HEK293T (cell line): ENCODE measurements around the gene ASPDH.

Experiments used
- ARNT ChIP-seq: fragments of 450-650 bp; IDR thresholded peaks from 2 replicates; pipeline ENCODE4 v1.6.1; 2017; ENCODE audit warnings: mild to moderate bottlenecking
- FOXM1 ChIP-seq: fragments of 450-650 bp; IDR thresholded peaks from 2 replicates; pipeline ENCODE4 v1.6.1; 2017; ENCODE audit warnings: mild to moderate bottlenecking, borderline replicate concordance
- ZNF384 ChIP-seq: fragments of 450-650 bp; IDR thresholded peaks from 2 replicates; pipeline ENCODE4 v1.6.1; 2016
- TF ChIP-seq, protein P1 (sequence below): fragments of 450-650 bp; IDR thresholded peaks from 2 replicates; pipeline ENCODE4 v1.6.1; 2016

DNA sequence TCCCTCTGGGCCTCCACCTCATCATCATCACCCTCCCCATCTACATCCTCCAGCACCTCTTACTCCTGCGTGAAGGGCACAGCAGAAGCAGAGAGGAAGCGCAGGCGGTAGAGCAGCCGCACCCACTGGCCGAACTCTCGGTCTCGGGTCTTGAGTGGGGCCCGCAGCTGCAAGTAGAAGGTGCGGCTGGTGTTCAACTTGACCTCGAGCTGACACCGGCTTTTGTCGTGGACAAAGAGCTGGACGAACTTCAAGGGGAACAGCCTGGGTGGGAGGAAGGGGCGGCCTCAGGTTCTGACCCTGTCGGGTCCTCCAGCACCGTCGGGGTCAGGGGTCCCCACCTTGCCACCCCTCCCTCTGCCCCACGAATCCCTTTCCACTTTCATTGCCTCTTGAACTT lies 46.1 kb downstream of the ASPDH start:
- TF ChIP-seq FOXM1: no peak
- no peak for TF ChIP-seq ZNF384
- TF ChIP-seq, protein P1, sequence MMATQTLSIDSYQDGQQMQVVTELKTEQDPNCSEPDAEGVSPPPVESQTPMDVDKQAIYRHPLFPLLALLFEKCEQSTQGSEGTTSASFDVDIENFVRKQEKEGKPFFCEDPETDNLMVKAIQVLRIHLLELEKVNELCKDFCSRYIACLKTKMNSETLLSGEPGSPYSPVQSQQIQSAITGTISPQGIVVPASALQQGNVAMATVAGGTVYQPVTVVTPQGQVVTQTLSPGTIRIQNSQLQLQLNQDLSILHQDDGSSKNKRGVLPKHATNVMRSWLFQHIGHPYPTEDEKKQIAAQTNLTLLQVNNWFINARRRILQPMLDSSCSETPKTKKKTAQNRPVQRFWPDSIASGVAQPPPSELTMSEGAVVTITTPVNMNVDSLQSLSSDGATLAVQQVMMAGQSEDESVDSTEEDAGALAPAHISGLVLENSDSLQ: no peak
- no peak for TF ChIP-seq ARNT
